GM12878 (cell line): Measurements from ENCODE around the gene CYP4F3. TPM values are rescaled to one million over a fixed set of nuclear protein-coding genes. Genes with fewer than 3 reads are reported as not detected.

Experiments
- ATAC-seq: fragments of 200-7000 bp; cut with Tn5 transposase; 3 replicates; pipeline ENCODE4 v1.9.1; 2020; ENCODE audit warnings: mild to moderate bottlenecking, moderate library complexity
- BruUV-seq: library from RNA; stranded (reverse); fragments of 400-500 nt; replicated peaks from 2 replicates; lab custom pipeline; 2021; lab: Mats Ljungman, UMichigan
- CTCF ChIA-PET: fragments of 300-600 bp; sonication (Branson Sonifier 250); formaldehyde crosslinking; extraction: SDS; loops from one replicate; lab custom pipeline; 2021; ENCODE audit warnings: inconsistent platforms; lab: Yijun Ruan, JAX
- POLR2A ChIA-PET: fragments of 350-600 bp; formaldehyde crosslinking; extraction: SDS; loops from one replicate; lab custom pipeline; 2021; ENCODE audit warnings: inconsistent platforms; lab: Charles Lee
- RAD21 ChIA-PET: fragments of 300-600 bp; sonication (Branson Sonifier 250); formaldehyde crosslinking; loops from one replicate; lab custom pipeline; 2023; ENCODE audit warnings: antibody characterized with exemption; ENCODE audit not compliant: unreplicated experiment; lab: Charles Lee
- SMC1A ChIA-PET: fragments of 300-600 bp; sonication (Branson Sonifier 250); formaldehyde crosslinking; loops from one replicate; lab custom pipeline; 2023; ENCODE audit not compliant: unreplicated experiment, uncharacterized antibody; lab: Charles Lee
- DNase-seq: peaks from one replicate; pipeline ENCODE4 v3.0.0-alpha.2; 2011; ENCODE audit warnings: low read depth, low spot score
- FAIRE-seq: peaks from 3 replicates; lab custom pipeline; 2011; peaks lifted over from hg19 to GRCh38; lab: Jason Lieb, UNC
- H2AFZ ChIP-seq: 2 replicates; pipeline ENCODE4 v1.6.0; 2011; ENCODE audit warnings: low read depth, low read length, control low read depth; ENCODE audit not compliant: control insufficient read depth
- H3K27ac ChIP-seq: 2 replicates; pipeline ENCODE4 v1.5.1; 2011; ENCODE audit warnings: control low read depth; ENCODE audit not compliant: control insufficient read depth, insufficient read depth
- H3K27me3 ChIP-seq, 2 experiments: replicated peaks in 1 of 2; 2 replicates each; pipeline versions ENCODE4 v1.6.0 to v1.6.1; 2011; ENCODE audit warnings: low read length in 1 of 2; ENCODE audit not compliant: control insufficient read depth in 2 of 2, insufficient read depth in 2 of 2
- H3K36me3 ChIP-seq, 2 experiments: 2 replicates each; pipeline ENCODE4 v1.5.1; 2011; ENCODE audit warnings: low read length in 1 of 2; ENCODE audit not compliant: control insufficient read depth in 2 of 2, insufficient read depth in 2 of 2
- H3K4me1 ChIP-seq: 2 replicates; pipeline ENCODE4 v1.6.1; 2011; ENCODE audit warnings: mild to moderate bottlenecking, low read length, moderate library complexity, mixed read lengths; ENCODE audit not compliant: control insufficient read depth, insufficient read depth
- H3K4me2 ChIP-seq: 2 replicates; pipeline ENCODE4 v1.6.0; 2011; ENCODE audit warnings: control low read depth; ENCODE audit not compliant: control insufficient read depth, insufficient read depth
- H3K4me3 ChIP-seq: fragments of 200-600 bp; sonication (generic); 2 replicates; pipeline ENCODE4 v1.5.1; 2016
- H3K79me2 ChIP-seq: 2 replicates; pipeline ENCODE4 v1.6.0; 2011; ENCODE audit warnings: low read length; ENCODE audit not compliant: control insufficient read depth, insufficient read depth
- H3K9ac ChIP-seq: 2 replicates; pipeline ENCODE4 v1.8.0; 2011; ENCODE audit warnings: low read length, control low read depth, mixed read lengths; ENCODE audit not compliant: control insufficient read depth, insufficient read depth
- H3K9me3 ChIP-seq: replicated peaks from 3 replicates; pipeline ENCODE4 v1.5.1; 2011; ENCODE audit warnings: mild to moderate bottlenecking, low read length; ENCODE audit not compliant: control insufficient read depth, insufficient read depth
- H4K20me1 ChIP-seq: 2 replicates; pipeline ENCODE4 v1.6.0; 2011; ENCODE audit not compliant: control insufficient read depth, insufficient read depth
- WGBS: methylation state at CpG from one replicate; pipeline ENCODE4 v1.1.6; 2016; ENCODE audit warnings: low lambda C conversion rate; ENCODE audit not compliant: insufficient replicate concordance, insufficient coverage; ENCODE audit errors: missing lambda C conversion rate; 5-methylcytosine and 5-hydroxymethylcytosine counted together
- in situ Hi-C: fragments of 300-500 bp; cut with MboI; formaldehyde crosslinking; loops from 9 replicates; pipeline ENCODE4 v1.14.3; 2018; ENCODE audit warnings: mixed read lengths
- intact Hi-C: fragments of 100-400 bp; cut with micrococcal nuclease; formaldehyde crosslinking; loops from one replicate; pipeline ENCODE4 v1.14.2; 2022; ENCODE audit not compliant: unreplicated experiment
- polyA plus RNA-seq, 11 experiments: library from polyadenylated mRNA; depleted of rRNA in 4 of 11; unstranded in 6 of 11; stranded (reverse) in 5 of 11; fragments of >200 nt; fragmentation: Nextera tagmentation in 4 of 11; fragmentation: Illumina TruSeq in 1 of 11; extraction: Ambion mirVana in 4 of 11; extraction: Trizol in 1 of 11; gene quantifications; 1 replicate in 1 of 11; 2 replicates in 10 of 11; pipeline versions ENCODE4 v1.2.1 to v1.2.3, GENCODE V29; 2011 to 2016; ENCODE audit warnings: inconsistent platforms in 2 of 11, missing spikeins in 2 of 11, low read depth in 1 of 11
- total RNA-seq, 4 experiments: library from RNA; depleted of rRNA in 3 of 4; stranded (reverse); fragments of >200 nt in 3 of 4; fragmentation: Illumina TruSeq in 1 of 4; extraction: Trizol in 1 of 4; gene quantifications; 2 replicates each; pipeline versions ENCODE4 v1.2.1 to v1.2.3, GENCODE V29; 2013 to 2021
- TF ChIP-seq, protein P1 (sequence below): fragments of 450-650 bp; IDR thresholded peaks from 2 replicates; pipeline ENCODE4 v1.6.1; 2017; ENCODE audit warnings: low read depth, mild to moderate bottlenecking, moderate library complexity
- TF ChIP-seq, protein P2 (sequence below): IDR thresholded peaks from 2 replicates; pipeline ENCODE4 v1.6.1; 2012; ENCODE audit warnings: mild to moderate bottlenecking, low read depth, low read length

CYP4F3 gene
- total and polyA plus RNA-seq, 10 of the 15 experiments (the other 5 are each of a cell fraction or from before 2014, with no cell fraction given), result 0.08 to 4.7 (median 1.2) TPM

GRCh38 chr19:15684828-15685227 lies 44.1 kb downstream of the CYP4F3 start:
- H2AFZ ChIP-seq, result no peak overlapping the region
- no TSS peak for BruUV-seq
- no peaks in the 10 kb centered on the region for H3K4me1 ChIP-seq
- H3K9ac ChIP-seq, result no peak overlapping the region
- SMC1A ChIA-PET, result no interaction called here
- intact Hi-C loops (no loop called here), in situ Hi-C loops (no loop called here)
- RAD21 ChIA-PET, result no interaction called here
- no peak for ATAC-seq
- no peaks in the 10 kb centered on the region for H3K36me3 ChIP-seq
- H3K79me2 ChIP-seq, result no peaks in the 10 kb centered on the region
- no peaks in the 10 kb centered on the region for H4K20me1 ChIP-seq
- POLR2A ChIA-PET, result no interaction called here
- WGBS, result 21% methylated on average over 9 of the region's 9 CpGs
- H3K27me3 ChIP-seq, result no peaks in the 10 kb centered on the region
- TF ChIP-seq, protein P1, sequence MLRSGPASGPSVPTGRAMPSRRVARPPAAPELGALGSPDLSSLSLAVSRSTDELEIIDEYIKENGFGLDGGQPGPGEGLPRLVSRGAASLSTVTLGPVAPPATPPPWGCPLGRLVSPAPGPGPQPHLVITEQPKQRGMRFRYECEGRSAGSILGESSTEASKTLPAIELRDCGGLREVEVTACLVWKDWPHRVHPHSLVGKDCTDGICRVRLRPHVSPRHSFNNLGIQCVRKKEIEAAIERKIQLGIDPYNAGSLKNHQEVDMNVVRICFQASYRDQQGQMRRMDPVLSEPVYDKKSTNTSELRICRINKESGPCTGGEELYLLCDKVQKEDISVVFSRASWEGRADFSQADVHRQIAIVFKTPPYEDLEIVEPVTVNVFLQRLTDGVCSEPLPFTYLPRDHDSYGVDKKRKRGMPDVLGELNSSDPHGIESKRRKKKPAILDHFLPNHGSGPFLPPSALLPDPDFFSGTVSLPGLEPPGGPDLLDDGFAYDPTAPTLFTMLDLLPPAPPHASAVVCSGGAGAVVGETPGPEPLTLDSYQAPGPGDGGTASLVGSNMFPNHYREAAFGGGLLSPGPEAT, result no peak
- TF ChIP-seq, protein P2, sequence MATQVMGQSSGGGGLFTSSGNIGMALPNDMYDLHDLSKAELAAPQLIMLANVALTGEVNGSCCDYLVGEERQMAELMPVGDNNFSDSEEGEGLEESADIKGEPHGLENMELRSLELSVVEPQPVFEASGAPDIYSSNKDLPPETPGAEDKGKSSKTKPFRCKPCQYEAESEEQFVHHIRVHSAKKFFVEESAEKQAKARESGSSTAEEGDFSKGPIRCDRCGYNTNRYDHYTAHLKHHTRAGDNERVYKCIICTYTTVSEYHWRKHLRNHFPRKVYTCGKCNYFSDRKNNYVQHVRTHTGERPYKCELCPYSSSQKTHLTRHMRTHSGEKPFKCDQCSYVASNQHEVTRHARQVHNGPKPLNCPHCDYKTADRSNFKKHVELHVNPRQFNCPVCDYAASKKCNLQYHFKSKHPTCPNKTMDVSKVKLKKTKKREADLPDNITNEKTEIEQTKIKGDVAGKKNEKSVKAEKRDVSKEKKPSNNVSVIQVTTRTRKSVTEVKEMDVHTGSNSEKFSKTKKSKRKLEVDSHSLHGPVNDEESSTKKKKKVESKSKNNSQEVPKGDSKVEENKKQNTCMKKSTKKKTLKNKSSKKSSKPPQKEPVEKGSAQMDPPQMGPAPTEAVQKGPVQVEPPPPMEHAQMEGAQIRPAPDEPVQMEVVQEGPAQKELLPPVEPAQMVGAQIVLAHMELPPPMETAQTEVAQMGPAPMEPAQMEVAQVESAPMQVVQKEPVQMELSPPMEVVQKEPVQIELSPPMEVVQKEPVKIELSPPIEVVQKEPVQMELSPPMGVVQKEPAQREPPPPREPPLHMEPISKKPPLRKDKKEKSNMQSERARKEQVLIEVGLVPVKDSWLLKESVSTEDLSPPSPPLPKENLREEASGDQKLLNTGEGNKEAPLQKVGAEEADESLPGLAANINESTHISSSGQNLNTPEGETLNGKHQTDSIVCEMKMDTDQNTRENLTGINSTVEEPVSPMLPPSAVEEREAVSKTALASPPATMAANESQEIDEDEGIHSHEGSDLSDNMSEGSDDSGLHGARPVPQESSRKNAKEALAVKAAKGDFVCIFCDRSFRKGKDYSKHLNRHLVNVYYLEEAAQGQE, result peak; percentile 80
- TF ChIP-seq, all 136 proteins: peak for 1
- FAIRE-seq (no peak), DNase-seq (no peak)
- Histone ChIP-seq H3K4me2 (no peak overlapping the region), H3K27ac (no peak overlapping the region), H3K9me3 (no peaks in the 10 kb centered on the region; the same call in 2 of the 3 replicates), H3K4me3 (no peak overlapping the region)
- CTCF ChIA-PET, result no interaction called here
